ENCODE data around the gene ARID4B.
"Not testable (repeated sequence)": the region's sequence is repeated elsewhere in the genome, so short reads cannot be mapped to it uniquely, and the experiment has no call there.

The ARID4B gene

GRCh38 chr1:235328271-235329138, 526 bp upstream of the ARID4B start, which contains the start of gene GGPS1:
TSS of gene GGPS1 (plus strand) at chr1:235328570. CDS start at chr1:235335265, 6,695 bp downstream.
- peak; percentile 100 for DNase-seq (ENCODE audit: low spot score)

DNA sequence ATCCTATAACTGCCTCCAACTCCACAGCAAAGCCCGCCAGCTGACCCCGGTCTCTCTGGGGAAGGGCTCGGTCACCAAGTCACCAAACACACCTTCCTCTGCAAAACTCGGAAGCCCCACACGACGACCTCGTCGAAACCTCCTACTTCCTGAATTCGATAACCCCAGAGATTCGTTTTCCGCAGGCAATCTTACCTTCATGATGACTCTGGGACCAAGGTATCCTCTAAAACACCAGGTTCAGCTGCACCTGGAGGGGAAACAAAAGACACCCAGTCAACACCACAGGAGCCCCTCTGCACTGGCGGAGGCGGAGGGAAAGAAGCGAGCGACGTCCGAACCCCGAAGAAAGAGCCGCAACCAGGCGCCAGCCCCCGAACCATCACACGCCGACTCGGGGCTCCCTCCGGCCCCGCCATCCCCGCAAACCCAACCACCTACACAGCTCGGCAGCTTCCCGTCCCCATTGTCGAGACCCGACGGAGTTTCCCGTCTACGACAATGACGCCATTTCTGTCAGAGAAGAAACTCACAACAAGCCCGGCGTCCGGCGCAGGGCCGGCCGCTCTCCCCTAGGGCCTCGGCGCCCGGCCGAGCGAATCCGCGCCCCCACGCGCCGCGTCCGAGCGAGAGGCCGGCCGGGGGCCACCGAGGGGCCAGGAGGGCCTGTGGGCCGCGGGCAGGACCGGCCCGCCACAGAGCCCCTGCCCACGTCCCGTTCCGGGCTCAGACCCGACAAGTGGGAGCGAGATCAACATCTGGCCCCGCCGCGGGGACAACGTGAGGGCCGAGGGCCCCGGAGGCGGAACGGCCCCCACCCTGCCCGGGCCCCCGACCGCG, 1.0 kb downstream of the ARID4B start:
- peak; percentile 25 for DNase-seq (ENCODE audit: low spot score)

DNA sequence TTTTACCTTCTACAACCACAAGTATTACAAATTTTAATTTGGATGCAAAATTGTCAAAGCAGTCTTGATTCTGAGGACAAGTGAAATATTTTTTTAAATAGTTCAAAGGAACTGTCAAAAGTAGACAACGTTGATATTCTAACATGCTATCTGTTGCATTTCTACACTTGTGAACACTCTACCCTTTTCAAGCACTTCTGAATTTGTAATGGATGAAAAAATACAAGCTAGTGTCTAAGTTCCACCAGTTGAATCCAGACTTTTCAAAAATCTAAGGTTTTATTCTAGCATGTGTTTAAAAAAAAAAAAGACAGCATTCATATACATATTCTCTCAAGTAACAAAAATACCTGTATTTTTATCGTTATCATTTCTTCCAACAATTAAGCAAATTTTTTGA, 2.1 kb downstream of the ARID4B start:
- DNase-seq (ENCODE audit: low spot score): no peak

DNA sequence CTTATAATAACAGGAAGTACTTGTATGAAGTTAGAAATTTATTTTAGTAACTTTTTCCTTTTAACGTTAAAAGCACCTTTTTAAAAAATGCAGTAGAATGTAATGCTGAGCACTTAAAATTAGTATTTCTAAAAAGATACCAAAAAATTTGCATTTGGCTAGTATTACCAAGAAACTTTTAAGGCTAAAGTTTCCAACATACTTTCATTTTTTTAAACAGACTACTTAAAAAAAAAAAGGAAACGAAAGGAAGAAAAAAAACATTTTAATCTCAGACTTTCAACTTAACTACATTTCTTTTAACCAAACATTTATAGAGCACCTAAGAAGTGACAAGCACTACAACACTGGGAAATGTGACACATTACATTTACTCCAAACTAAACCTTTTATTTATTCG, 2.8 kb downstream of the ARID4B start:
- no peak for DNase-seq (ENCODE audit: low spot score)

- no peak for DNase-seq (ENCODE audit: low spot score)
Observed at GRCh38 chr1:235324296-235324695, 3.7 kb downstream of the ARID4B start.

DNA sequence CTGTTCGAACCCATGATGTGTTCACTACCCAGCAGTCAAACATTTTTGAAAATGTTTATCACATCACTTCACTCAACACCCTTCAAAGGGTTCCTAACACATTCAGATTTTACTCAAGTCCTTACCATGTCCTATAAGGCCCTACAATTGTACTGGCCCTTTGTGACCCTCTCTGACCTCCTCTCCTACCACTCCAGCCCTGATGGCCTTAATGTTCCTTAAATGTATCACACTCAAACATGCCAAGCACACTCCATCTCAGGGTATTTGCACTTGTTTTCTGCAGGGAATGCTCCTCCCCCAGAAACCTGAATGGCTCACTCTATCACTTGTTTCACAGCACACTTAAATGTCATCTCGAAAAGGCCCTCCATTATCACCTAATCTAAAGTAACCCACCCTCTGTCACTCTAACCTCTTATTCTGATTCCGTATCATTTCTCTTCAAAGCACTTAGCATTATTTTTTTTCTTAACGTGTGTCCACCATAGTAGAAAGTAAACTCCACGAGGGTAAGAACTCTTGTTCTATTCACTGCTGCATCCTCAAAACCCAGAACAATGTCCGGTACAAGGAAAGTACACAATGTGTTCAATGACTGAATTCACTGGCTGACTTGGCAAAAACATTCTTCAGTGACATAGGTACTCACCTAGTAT, 7.3 kb downstream of the ARID4B start:
- no peak for DNase-seq (ENCODE audit: low spot score)

GRCh38 chr1:235319255-235319654, 8.7 kb downstream of the ARID4B start:
- no peak for DNase-seq (ENCODE audit: low spot score)

GRCh38 chr1:235317168-235317567, 10.8 kb downstream of the ARID4B start:
- DNase-seq (ENCODE audit: low spot score): no peak

- DNase-seq (ENCODE audit: low spot score): no peak
Observed at GRCh38 chr1:235315735-235316134, 12.2 kb downstream of the ARID4B start.

- no peak for DNase-seq (ENCODE audit: low spot score)
Observed at GRCh38 chr1:235315173-235315572, 12.8 kb downstream of the ARID4B start.

DNA sequence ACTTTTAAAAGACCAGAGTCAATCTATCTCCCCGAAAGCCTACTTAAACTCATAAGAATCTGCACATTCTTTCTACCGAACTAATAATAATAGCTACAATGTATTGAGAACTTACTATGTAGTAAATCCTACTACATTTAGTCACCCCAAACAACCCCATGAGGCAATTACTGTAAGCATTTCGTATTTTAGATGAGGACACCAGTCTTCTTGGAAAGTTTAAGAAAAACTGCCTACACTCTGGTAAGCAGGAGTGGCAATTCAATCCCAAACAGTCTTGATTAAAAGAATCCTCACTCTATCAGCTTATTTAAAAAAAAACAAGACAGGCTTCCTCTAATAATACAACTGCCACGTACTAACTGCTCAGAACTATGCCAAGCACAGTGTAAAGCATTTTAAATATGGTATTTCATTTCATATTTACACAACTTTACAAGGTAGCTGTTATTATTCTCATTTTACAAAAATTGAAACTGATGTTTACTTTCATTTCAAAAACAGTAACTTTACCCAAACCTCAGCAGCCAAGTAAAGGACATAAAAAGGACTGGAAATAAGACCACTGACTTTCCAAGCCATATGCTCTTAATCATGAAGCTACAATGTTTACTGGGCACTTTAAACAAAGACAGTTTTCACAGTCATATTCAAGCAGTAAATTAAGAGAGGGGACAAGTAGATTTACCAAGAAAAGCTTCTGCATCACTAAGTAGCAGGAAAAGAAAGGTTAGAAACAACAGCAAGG, 13.9 kb downstream of the ARID4B start:
- no peak for DNase-seq (ENCODE audit: low spot score)

GRCh38 chr1:235313262-235313661, 14.7 kb downstream of the ARID4B start:
- DNase-seq (ENCODE audit: low spot score): no peak

GRCh38 chr1:235309206-235309605, 18.8 kb downstream of the ARID4B start:
- DNase-seq (ENCODE audit: low spot score): not testable (repeated sequence)

GRCh38 chr1:235307158-235308124, 20.5 kb downstream of the ARID4B start:
- no peak for DNase-seq (ENCODE audit: low spot score)

- DNase-seq (ENCODE audit: low spot score): no peak
Observed at GRCh38 chr1:235304549-235305451, 23.2 kb downstream of the ARID4B start.

DNA sequence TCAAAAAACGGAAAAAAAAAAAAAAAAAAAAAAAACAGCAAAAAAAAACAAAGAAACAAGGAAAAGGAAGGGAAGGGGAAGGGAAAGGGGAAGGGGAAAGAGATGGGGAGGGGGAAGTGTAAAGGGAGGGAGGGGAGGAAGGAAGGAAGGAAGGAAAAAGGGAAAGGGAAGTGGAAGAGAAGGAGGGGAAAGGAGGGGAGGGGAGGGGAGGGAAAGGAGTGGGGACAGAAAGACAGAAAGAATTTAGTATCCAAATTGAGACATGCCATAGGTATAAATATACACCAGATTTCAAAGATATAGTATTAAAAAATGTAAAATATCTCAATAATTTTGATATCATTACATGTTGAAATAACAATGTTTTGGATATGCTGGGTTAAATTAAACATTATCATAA, 25.8 kb downstream of the ARID4B start:
- no peak for DNase-seq (ENCODE audit: low spot score)

GRCh38 chr1:235299169-235299858, 28.7 kb downstream of the ARID4B start:
- DNase-seq (ENCODE audit: low spot score): no peak

- no peak for DNase-seq (ENCODE audit: low spot score)
Observed at GRCh38 chr1:235298758-235299157, 29.2 kb downstream of the ARID4B start.

DNA sequence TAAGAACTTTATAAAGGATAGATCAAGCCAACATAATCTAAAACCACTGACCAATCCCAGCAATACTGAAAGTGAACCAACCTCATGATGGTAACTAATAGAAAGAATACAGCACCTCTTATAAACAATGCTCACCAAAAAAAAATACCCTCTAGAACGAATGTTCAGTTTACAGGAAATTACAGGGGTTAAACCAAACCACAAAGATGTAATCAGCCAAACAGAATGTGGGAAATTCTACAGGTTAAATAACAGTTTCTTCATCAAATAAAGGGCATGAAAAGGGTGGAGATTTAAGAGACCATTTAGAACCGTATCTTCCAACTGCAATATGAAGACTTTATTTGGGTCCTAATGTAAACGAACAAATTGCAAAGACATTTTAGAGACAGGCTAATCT, 30.4 kb downstream of the ARID4B start:
- no peak for DNase-seq (ENCODE audit: low spot score)
